ENCODE data around the gene NCOA5. TPM values are rescaled to one million over a fixed set of nuclear protein-coding genes. Genes with fewer than 3 reads are reported as not detected.

The NCOA5 gene
- total RNA-seq, 2 experiments from 2014 or later = 26.2 to 27.3 TPM

DNA sequence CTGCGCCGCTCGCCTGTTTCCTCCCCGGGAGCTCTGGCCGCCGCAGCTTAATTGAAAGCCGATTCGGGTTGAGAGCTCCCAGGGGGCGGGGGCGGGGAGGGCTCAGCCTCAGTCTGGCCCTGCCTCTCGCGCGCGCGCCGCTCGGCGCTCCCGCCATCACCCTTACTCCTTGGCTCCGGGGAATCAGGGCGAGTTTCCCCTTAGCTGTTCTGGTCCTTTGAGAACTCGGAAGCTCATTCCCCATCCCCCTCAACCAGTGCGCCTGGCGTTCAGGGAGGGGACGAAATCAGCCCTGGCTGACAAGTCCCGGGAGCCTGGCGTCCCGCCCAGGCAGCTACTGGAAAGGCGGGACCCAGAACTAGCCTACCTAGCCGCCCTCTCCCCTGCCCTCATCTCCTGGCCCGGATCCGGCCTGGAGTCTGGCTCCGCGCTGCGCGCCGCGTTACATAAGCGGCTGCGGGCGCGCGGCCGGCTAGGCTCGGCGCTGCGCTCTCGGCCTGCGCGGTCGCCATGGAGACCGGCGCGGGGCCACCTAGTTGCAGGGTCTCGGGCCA is 58.0 kb downstream of the NCOA5 start:
- Mint-ChIP-seq H3K4me1 (no peaks in the 10 kb centered on the region), H3K9me3 (no peaks in the 10 kb centered on the region), H3K27ac (no peak overlapping the region), H3K4me3 (no peak overlapping the region), H3K27me3 (peaks cover 77% of the 10 kb centered on the region), H3K36me3 (peaks cover 1% of the 10 kb centered on the region)
- no peak for DNase-seq

DNA sequence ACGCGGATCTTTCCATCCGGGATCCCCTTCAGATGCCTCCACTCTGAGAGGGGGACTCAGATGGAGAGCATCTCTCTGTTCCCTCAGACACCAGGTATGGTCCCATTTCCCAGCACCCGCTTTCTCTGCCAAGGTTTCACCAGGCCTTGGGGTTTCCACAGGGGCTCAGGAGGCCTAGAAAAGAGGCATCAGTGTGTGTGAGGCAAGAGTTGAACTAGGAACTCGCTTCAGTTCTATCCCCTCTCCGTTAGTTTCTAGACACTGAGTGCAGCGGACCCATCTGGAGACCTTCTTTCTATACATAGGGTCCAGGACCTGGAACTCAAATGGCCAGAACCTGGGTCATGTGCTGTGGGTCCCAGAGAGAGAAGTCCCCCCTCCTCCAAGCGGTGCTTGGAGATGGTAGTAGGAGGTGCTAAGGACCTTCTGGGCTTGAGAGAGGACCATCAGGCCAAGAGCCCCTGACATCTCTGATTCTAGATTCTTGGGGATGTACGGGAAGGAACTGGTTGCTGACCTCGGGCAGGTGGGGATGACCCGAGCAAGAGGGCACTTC is 58.7 kb downstream of the NCOA5 start:
- peaks cover 1% of the 10 kb centered on the region for H3K36me3 Mint-ChIP-seq
- DNase-seq = no peak
- no peak overlapping the region for H3K27ac Mint-ChIP-seq
- peaks cover 83% of the 10 kb centered on the region for H3K27me3 Mint-ChIP-seq
- no peaks in the 10 kb centered on the region for H3K4me1 Mint-ChIP-seq
- no peaks in the 10 kb centered on the region for H3K9me3 Mint-ChIP-seq
- no peak overlapping the region for H3K4me3 Mint-ChIP-seq

DNA sequence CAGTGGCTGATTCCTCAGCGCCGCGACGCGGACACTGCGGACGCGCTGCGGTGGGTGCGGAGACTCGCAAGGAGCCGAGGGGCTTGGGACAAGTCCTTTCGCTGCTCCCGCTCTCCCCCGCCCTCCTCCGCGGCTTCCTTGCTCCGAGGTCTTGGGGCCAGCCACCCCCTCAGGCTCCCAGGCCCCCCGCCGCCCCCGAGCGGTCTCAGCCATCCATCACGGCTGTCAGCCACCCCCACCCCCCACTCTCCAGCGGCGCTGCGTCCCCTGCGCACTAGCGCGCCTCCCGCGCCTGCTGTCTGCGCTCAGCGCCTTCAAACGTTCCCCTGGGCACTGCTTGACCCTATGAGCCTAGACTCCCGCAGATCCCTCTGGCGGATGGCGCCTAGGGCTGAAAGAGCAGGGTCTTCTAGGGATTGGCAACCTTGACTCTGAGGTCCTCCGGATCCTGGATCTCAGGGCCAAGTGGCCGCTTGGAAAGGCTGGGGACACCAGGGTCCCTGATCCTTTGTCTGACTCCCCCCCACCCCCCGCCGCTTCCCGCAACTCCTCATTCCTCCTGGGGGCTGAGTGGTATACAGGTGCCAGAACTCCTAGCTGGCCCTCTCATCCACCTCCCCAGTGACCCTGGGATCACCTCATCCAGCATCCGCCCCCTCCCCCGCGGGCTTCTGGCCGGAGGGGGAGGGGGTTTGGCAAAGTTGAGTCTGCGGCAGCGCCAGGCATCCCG is 59.3 kb downstream of the NCOA5 start:
- Mint-ChIP-seq H3K9me3 (no peaks in the 10 kb centered on the region), H3K27ac (no peak overlapping the region), H3K27me3 (peaks cover 88% of the 10 kb centered on the region), H3K36me3 (peaks cover 1% of the 10 kb centered on the region), H3K4me1 (no peaks in the 10 kb centered on the region), H3K4me3 (no peak overlapping the region)
- DNase-seq = no peak

DNA sequence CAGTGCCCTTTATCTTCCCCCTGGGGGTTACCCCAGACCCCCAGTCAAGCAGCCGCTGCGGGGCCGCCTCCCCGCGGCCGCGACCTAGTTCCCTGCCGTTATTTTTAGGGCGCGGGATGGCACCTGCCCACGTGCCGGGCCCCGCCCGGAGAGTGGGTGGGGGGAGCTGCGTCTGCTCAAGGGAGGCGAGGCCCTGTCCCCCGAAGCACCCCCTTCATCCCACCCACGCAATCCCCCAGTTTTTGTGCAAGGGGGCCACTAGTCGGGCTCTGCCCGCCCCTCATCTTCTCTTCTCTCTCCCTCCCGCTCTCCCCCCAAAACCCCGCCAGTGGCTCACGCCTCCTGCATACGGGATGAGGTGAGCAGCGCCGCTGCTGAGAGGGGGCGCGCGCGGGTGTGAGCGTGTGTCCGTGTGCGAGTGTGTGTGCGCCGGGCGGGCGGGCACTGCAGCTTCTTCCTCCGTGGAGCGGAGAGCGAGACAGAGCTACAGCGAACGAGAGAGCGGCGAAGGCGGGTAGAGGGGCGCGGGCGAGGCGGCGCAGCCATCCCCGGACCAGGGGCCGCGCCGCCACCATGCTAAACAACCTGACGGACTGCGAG is 60.9 kb downstream of the NCOA5 start, which contains the start of gene SLC12A5:
SLC12A5 (plus strand) TSS at position 444 of the 600 bp plus-strand sequence; CDS start at position 574, 130 bp downstream.
- peaks cover 1% of the 10 kb centered on the region for H3K36me3 Mint-ChIP-seq
- no peaks in the 10 kb centered on the region for H3K9me3 Mint-ChIP-seq
- no peak for DNase-seq
- H3K27me3 Mint-ChIP-seq = peaks cover 85% of the 10 kb centered on the region
- no peak within 1 kb of the TSS for H3K27ac Mint-ChIP-seq
- H3K4me1 Mint-ChIP-seq = no peaks in the 10 kb centered on the region
- H3K4me3 Mint-ChIP-seq = no peak within 1 kb of the TSS

DNA sequence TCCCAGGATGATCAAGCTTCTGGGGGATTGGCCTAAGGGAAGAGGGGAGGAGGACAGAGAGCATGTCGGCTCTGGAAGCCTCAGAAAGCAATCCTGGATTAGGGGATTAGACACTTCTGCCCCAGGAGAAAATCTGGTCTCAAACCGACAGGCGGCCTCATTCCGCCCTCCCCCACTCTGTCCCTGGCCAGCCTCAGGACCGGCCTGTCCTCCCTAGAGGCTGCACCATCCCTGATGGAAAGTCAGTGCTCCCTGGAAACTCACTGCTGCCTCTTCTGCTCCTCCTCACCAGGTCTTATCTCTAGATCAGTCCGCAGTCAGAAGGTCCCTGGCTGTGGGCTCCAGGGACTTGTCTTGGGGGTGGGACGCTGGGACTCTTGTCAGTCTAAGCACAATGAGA is 61.7 kb downstream of the NCOA5 start:
- Mint-ChIP-seq H3K4me1 (no peaks in the 10 kb centered on the region), H3K36me3 (peaks cover 1% of the 10 kb centered on the region), H3K27ac (no peak overlapping the region), H3K9me3 (no peaks in the 10 kb centered on the region), H3K4me3 (no peak overlapping the region), H3K27me3 (peaks cover 85% of the 10 kb centered on the region)
- DNase-seq = no peak

DNA sequence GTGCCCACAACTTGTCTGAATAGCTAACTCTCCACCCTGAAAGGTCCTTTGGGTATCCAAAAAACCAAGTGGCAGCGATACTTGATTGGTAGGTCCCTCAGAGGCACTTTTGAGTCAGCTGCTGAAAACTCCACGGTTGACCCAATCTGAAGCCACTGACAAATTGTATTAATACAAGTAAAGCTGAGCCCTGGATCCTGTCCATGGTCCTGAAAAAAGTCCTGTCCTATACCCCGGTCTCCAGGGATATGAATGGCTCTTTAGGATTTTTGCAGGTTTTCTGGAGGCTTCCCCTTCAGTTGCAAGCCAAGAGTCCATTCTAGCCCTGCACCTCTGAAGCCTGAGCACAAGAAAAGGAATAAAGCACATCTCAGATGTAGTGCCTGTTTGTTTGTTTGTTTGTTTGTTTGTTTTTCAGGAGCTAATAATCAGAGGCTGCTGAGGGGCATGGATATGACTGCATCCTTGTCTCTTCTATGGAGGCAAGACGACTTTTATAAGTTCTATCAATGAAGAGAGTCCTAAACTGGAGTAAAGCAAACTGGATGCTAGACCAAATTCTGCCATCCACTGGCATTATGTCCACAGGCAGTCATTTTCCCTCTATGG is 62.4 kb downstream of the NCOA5 start:
- Mint-ChIP-seq H3K4me3 (no peak overlapping the region), H3K27ac (peak overlapping the region; percentile 27), H3K9me3 (no peaks in the 10 kb centered on the region), H3K36me3 (peaks cover 1% of the 10 kb centered on the region), H3K27me3 (peaks cover 82% of the 10 kb centered on the region), H3K4me1 (peaks cover 3% of the 10 kb centered on the region)
- no peak for DNase-seq

DNA sequence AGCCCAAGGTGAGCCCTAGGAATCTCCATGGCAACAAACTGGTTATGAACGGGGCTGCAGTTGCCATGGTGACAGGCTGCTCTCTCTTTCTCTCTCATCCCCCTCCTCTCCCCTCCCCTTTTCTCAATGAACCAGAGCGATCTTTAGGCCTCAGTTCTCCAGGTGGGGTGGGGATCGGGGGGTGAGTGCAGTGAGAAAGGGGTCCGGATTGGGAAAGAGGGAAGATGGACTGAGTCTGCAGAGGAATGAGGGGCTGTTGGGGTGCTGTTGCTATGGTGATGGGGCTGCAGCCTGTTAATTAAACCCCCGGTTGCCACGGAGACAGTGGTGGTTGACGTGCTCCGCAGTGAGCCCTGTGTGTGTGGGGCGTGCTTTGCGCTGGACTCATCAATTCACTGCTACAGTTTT is 64.4 kb downstream of the NCOA5 start:
- peaks cover 10% of the 10 kb centered on the region for H3K4me1 Mint-ChIP-seq
- no peaks in the 10 kb centered on the region for H3K9me3 Mint-ChIP-seq
- H3K4me3 Mint-ChIP-seq = no peak overlapping the region
- DNase-seq = no peak
- H3K27ac Mint-ChIP-seq = no peak overlapping the region
- H3K27me3 Mint-ChIP-seq = peaks cover 81% of the 10 kb centered on the region
- H3K36me3 Mint-ChIP-seq = peaks cover 1% of the 10 kb centered on the region

DNA sequence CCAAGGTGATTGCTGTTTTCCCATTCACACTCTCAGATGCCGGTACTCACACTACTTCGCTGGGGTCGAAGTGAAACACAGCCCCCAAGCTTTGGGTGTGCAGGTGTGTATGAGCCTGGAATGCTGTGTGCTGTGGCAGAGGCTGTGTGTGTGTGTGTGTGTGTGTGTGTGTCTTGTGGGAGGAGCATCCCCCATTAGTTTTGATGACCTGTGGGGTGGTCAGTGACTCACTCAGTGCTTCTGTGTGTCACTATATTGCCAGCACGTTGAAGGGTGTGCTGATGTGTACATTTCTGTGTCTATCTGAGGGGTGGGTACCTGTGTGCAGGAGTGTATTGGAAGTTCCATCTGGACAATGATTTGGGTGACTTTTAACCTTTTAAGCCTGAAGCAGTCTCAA is 65.8 kb downstream of the NCOA5 start:
- Mint-ChIP-seq H3K36me3 (peaks cover under 1% of the 10 kb centered on the region), H3K27ac (no peak overlapping the region), H3K9me3 (no peaks in the 10 kb centered on the region)

DNA sequence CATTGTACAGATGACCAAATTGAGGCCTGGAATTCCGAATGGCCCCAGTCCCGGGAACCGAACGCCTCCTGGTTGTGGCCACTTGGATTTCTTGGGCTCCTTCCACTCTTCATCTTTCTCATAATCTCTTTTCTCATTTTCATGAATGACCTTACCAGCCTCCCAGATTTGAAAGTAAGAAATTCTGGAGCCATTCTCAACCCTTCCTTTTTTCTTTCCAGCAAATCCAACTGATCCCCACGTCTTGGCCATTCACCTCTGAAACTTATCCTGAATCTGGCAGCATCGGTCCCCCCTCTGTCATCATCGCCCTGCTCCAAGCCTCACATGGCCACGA is 66.6 kb downstream of the NCOA5 start:
- H3K9me3 Mint-ChIP-seq = no peaks in the 10 kb centered on the region
- H3K27me3 Mint-ChIP-seq = peaks cover 67% of the 10 kb centered on the region
- no peak overlapping the region for H3K4me3 Mint-ChIP-seq

More for the DNA sequence above, 65.8 kb downstream of the NCOA5 start:
- Mint-ChIP-seq H3K4me3 (no peak overlapping the region), H3K27me3 (peaks cover 74% of the 10 kb centered on the region), H3K4me1 (peaks cover 10% of the 10 kb centered on the region)
- DNase-seq = no peak

DNA sequence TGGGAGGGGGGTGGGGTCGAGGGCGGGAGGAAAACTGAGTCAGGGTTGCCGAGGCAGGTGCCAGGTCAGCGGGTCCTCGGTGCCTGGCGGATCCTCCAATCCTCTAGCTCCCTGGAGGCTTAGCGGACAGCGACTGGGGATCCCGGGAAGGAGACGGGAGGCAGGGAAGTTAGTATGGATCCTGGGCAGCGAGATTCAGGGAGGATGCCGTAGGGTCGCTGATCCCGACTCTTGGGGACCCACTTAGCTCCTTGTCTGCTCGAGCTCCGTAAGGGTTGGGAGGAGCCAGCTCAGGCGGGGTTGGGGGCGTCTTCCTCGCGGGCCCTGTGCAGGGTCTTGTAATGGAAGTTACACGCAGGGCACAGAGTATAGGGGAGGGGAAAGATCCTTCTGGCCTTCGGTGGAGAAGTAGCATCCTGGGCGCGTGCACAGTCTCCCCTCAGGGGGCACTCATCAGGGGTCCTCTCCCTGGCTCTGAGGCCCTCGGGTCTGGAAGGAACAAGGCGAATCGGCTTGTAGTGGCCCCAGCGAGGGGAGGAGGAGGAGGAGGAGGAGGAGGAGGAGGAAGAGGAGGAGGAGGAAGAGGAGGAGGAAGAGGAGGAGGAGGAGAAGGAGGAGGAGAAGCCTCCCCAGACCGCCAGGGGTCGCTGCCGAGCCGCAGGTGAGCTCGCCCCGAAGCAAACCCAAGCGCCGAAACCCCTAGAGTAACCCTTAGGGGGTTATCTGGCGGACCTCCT is 67.2 kb downstream of the NCOA5 start:
- H3K4me1 Mint-ChIP-seq = peaks cover 10% of the 10 kb centered on the region
- H3K27ac Mint-ChIP-seq = no peak overlapping the region
- no peaks in the 10 kb centered on the region for H3K9me3 Mint-ChIP-seq
- H3K27me3 Mint-ChIP-seq = peaks cover 61% of the 10 kb centered on the region
- peak overlapping the region; percentile 78 for H3K4me3 Mint-ChIP-seq
- H3K36me3 Mint-ChIP-seq = no peaks in the 10 kb centered on the region
- peak; percentile 80 for DNase-seq

More for the DNA sequence above, 66.6 kb downstream of the NCOA5 start:
- no peaks in the 10 kb centered on the region for H3K36me3 Mint-ChIP-seq
- H3K27ac Mint-ChIP-seq = no peak overlapping the region
- DNase-seq = no peak
- H3K4me1 Mint-ChIP-seq = peaks cover 10% of the 10 kb centered on the region

DNA sequence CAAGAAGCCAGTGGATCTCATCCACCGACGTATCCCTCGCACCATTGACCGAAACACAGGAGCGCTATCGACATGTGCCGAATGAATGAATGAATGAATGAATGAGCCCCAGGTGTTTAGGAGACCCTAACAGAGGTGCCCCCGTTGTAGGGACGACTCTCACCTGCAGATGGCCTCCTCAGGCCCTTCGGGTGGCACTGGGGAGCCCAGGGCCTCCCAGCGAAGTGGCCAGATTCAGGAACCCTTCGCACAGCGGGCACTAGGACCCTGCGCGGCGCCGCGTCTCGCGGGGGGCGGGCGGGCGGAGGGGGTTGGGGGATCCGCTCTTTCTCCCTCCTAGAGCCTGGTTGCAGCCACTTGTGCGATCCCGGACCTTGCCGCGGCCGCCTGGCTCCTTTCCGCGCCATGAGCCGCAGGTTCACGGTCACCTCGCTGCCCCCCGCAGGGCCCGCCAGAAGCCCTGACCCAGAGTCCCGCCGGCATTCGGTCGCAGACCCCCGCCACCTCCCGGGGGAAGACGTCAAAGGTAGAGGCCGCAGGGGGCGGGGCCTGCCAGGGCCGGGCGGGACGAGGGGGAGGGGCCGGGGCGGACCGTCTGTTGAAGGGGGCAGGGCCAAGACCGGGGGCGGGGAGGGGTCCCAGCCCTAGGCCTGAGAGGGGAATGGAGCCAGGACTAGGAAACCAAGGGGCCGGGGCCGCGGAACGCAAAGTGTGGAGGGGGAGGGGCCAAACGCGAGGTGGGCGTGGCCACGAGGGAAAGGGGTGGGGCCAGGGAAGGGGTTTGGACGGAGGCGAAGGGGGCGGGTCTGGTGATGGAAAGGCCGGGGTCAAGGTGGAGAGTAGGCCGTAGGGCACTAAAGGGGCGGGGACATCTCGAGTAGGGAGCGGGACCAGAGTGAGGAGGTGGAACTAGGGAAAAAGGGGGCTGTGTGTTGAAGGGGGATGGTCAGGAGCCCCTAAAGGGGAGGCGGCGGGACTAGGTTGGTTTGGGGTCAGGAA is 68.1 kb downstream of the NCOA5 start:
- DNase-seq = peak; percentile 58
- Mint-ChIP-seq H3K27me3 (peaks cover 52% of the 10 kb centered on the region), H3K4me3 (peak overlapping the region; percentile 78), H3K9me3 (no peaks in the 10 kb centered on the region), H3K36me3 (no peaks in the 10 kb centered on the region), H3K27ac (no peak overlapping the region), H3K4me1 (peaks cover 10% of the 10 kb centered on the region)

DNA sequence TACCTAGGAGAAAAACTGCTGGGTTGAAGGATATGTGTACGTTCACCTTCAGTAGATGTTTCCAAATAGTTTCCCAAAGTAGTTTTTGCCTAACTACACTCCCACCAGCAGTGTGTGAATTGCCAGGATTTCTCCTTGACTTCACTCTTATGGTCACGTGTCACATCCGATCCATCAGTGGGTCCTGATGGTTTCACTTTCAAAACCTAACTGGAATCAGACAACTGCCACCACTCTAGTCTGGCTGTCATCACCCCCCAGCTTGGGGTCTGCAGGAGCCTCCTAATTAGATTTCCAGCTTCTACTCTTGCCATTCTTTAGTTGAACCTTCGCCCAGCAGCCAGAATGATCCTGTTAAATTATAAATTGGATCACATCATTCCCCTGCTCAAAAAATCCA is 69.2 kb downstream of the NCOA5 start:
- H3K4me3 Mint-ChIP-seq = no peak overlapping the region
- peaks cover 49% of the 10 kb centered on the region for H3K27me3 Mint-ChIP-seq
- H3K36me3 Mint-ChIP-seq = no peaks in the 10 kb centered on the region
- H3K27ac Mint-ChIP-seq = no peak overlapping the region
- no peaks in the 10 kb centered on the region for H3K9me3 Mint-ChIP-seq
- H3K4me1 Mint-ChIP-seq = peaks cover 10% of the 10 kb centered on the region
- no peak for DNase-seq

DNA sequence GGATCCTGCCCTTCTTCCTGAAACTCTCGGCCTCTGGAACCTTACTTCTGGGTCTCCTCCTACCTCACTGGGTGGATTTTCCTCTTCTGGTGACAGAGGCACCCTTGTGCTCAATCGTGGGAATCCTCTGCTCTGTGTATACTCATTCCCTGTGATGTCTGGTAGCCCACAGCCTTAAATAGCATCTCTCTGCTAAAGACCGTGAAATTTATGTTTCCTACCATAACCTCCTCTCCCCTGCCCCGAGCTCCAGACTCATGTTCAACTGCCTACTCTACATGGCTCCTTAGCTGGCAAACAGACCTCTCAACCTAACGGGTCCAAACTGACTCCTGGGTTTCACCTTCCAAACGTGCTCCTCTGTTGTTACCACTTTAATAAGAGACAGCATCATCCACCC is 71.2 kb downstream of the NCOA5 start:
- Mint-ChIP-seq H3K9me3 (no peaks in the 10 kb centered on the region), H3K4me1 (peaks cover 15% of the 10 kb centered on the region), H3K4me3 (no peak overlapping the region), H3K27me3 (peaks cover 52% of the 10 kb centered on the region), H3K36me3 (no peaks in the 10 kb centered on the region), H3K27ac (no peak overlapping the region)
- no peak for DNase-seq

DNA sequence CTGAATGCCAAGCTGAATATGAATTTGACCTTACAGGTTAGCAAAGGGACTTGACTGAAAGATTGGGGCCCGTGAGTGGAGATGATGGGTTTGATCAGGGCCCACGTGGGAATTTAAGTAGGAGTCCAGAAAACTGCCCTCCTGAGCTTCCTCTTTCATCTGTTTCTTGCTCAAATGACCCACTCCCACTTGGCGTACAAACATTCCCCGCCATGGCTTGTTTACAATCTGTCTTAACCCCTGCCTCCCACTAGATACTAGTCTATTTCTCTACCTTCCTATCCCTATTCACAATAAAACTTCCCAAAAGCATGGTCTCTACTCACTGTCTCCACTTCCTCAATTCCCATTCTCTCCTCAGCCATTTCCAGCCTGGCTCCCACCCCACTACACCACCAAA is 71.7 kb downstream of the NCOA5 start:
- no peaks in the 10 kb centered on the region for H3K36me3 Mint-ChIP-seq
- peaks cover 52% of the 10 kb centered on the region for H3K27me3 Mint-ChIP-seq
- DNase-seq = no peak
- peaks cover 15% of the 10 kb centered on the region for H3K4me1 Mint-ChIP-seq
- no peaks in the 10 kb centered on the region for H3K9me3 Mint-ChIP-seq
- no peak overlapping the region for H3K4me3 Mint-ChIP-seq
- no peak overlapping the region for H3K27ac Mint-ChIP-seq
